Erythroblast (primary cell): Measurements from ENCODE around the gene SYN1.

ENCODE experiments used
- GATA1 ChIP-seq: IDR thresholded peaks from 2 replicates; pipeline ENCODE4 v1.6.1; 2011; ENCODE audit warnings: low read depth, mild to moderate bottlenecking, control low read depth, low read length, moderate library complexity
- POLR2A ChIP-seq: IDR thresholded peaks from 2 replicates; pipeline ENCODE4 v1.6.1; 2011; ENCODE audit warnings: mild to moderate bottlenecking, low read length

DNA sequence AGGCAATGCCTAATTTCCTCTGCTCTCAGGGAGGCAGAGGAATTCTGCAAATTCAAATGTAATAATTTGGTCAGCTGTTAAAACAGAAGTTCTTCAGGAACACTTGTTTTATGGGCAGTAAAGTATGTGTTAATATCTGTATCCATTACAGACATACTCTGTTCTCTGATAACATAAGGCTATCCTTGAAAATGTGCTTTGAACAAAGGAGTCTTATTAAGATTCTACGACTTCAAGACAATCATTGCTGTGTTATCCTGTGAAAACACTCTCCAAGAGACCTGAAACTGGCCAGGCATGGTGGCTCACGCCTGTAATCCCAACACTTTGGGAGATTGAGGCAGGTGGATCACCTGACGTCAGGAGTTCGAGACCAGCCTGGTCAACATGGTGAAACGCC lies 12.0 kb upstream of the SYN1 start:
- TF ChIP-seq POLR2A = no peak
- no peak for TF ChIP-seq GATA1
